Epithelial cell of proximal tubule (primary cell): Measurements from ENCODE around the gene ATP6V0A1. TPM values are rescaled to one million over a fixed set of nuclear protein-coding genes. Genes with fewer than 3 reads are reported as not detected.

Source experiments
- DNase-seq: peaks from one replicate; pipeline ENCODE4 v3.0.0-alpha.2; 2011; ENCODE audit warnings: low read depth
- H3K4me3 ChIP-seq: 2 replicates; pipeline ENCODE4 v1.5.1; 2011; ENCODE audit warnings: low read depth, mild to moderate bottlenecking, low read length
- total RNA-seq: library from RNA; depleted of rRNA; stranded (reverse); fragments of >200 nt; gene quantifications from 2 replicates; pipeline ENCODE4 v1.2.3, GENCODE V29; 2015
- TF ChIP-seq, protein P1 (sequence below): conservative IDR thresholded peaks from 2 replicates; pipeline ENCODE4 v1.5.1; 2012; ENCODE audit warnings: low read depth, mild to moderate bottlenecking, low read length

Gene ATP6V0A1
- total RNA-seq, 1 donor from 2014 or later = 32.3 TPM

DNA sequence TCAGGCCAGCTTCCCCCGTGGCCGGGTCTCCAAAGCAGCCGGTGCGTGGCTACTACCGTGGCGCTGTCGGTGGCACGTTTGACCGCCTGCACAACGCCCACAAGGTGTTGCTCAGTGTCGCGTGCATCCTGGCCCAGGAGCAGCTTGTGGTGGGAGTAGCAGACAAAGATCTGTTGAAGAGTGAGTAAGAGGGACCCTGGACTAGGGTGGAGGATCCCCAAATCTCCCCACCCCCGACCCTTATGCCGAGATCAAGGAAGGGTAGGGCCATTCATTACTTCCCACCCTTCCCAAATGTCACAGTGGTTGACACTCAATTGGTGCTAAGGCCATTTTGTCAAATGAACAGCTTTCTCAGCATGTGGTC is 104.4 kb downstream of the ATP6V0A1 start:
- DNase-seq = no peak
- TF ChIP-seq, protein P1, sequence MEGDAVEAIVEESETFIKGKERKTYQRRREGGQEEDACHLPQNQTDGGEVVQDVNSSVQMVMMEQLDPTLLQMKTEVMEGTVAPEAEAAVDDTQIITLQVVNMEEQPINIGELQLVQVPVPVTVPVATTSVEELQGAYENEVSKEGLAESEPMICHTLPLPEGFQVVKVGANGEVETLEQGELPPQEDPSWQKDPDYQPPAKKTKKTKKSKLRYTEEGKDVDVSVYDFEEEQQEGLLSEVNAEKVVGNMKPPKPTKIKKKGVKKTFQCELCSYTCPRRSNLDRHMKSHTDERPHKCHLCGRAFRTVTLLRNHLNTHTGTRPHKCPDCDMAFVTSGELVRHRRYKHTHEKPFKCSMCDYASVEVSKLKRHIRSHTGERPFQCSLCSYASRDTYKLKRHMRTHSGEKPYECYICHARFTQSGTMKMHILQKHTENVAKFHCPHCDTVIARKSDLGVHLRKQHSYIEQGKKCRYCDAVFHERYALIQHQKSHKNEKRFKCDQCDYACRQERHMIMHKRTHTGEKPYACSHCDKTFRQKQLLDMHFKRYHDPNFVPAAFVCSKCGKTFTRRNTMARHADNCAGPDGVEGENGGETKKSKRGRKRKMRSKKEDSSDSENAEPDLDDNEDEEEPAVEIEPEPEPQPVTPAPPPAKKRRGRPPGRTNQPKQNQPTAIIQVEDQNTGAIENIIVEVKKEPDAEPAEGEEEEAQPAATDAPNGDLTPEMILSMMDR = no peak
- peak overlapping the region; percentile 94 for H3K4me3 ChIP-seq

DNA sequence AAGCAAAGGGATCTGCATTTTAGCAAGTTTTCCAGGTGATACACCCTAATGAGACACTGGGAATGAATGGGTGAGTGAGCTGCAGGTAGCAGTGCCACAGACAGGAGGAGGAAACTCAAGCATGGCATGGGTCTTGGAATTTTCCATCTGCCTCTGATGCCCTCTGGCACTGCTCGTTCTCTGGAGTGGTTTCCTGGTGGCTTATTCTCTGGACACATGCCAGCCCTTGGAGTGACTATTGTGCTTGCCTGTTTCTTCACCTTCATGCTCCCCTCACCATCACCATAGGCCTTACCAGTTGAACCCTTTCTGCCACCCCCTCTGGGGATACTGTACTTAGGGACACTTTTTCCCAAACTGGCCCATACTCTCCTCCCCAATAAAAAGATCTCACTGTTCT is 104.9 kb downstream of the ATP6V0A1 start:
- H3K4me3 ChIP-seq = peak overlapping the region; percentile 94
- DNase-seq = no peak
- TF ChIP-seq, protein P1 = no peak

DNA sequence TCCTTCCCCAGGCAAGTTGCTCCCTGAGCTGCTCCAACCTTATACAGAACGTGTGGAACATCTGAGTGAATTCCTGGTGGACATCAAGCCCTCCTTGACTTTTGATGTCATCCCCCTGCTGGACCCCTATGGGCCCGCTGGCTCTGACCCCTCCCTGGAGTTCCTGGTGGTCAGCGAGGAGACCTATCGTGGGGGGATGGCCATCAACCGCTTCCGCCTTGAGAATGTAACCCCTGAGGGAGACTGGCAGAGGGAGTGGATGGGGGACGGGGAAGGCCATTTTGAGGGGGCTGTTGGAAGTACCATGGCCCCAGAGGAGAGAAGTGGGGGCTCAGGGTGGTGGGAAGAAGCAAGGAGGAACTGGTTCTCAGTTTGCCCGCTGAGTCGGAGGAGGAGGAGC is 105.3 kb downstream of the ATP6V0A1 start:
- TF ChIP-seq, protein P1 = no peak
- H3K4me3 ChIP-seq = peak overlapping the region; percentile 94
- no peak for DNase-seq

DNA sequence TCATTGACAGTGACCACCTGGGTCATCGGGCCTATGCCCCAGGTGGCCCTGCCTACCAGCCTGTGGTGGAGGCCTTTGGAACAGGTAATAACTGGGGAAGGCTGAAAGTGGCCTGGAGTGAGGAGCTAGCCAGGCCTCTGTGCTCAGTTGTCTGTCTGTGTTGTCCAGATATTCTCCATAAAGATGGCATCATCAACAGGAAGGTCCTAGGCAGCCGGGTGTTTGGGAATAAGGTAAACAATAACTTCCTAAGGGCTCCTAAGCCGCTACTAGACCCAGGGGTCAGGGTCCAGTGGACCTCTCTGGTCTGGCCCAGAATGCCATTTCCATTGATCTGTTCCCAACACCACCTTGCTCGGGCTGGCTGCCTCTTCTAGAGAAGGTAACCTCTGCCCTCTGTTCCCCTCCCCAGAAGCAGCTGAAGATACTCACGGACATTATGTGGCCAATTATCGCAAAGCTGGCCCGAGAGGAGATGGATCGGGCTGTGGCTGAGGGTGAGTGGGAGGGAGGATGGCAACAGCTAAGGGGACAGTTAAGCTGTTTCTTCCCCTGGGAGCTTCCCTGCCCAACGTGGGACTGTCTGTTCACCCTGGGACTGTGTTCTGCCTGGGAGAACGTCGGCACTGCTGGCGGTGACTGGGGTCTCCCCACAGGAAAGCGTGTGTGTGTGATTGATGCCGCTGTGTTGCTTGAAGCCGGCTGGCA is 106.3 kb downstream of the ATP6V0A1 start:
- no peak for DNase-seq
- TF ChIP-seq, protein P1 = no peak
- H3K4me3 ChIP-seq = no peak overlapping the region

DNA sequence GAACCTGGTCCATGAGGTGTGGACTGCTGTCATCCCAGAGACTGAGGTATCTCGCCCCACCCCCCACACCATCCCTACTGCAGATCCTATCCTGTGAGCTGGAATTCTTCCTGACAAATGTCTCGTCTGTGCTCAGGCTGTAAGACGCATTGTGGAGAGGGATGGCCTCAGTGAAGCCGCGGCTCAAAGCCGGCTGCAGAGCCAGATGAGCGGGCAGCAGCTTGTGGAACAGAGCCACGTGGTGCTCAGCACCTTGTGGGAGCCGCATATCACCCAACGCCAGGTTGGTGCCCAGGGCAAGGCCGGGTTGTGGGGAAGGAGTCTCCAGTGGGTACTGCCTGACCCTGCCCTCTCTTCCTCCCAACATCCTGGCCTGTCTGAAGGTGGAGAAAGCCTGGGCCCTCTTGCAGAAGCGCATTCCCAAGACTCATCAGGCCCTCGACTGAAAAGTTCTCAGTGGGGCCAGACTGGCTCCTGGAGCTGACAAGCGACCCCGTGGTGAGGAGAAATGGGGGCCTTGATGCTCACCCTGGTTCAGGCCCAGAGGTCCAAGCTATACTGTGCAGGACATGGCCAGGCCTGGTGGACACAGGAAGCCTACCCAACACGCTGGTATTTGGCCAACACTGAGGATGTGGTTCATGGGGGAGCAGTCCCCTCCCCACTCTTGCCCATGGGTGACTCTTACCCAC is 107.0 kb downstream of the ATP6V0A1 start:
- no peak for DNase-seq
- H3K4me3 ChIP-seq = no peak overlapping the region
- TF ChIP-seq, protein P1 = no peak

DNA sequence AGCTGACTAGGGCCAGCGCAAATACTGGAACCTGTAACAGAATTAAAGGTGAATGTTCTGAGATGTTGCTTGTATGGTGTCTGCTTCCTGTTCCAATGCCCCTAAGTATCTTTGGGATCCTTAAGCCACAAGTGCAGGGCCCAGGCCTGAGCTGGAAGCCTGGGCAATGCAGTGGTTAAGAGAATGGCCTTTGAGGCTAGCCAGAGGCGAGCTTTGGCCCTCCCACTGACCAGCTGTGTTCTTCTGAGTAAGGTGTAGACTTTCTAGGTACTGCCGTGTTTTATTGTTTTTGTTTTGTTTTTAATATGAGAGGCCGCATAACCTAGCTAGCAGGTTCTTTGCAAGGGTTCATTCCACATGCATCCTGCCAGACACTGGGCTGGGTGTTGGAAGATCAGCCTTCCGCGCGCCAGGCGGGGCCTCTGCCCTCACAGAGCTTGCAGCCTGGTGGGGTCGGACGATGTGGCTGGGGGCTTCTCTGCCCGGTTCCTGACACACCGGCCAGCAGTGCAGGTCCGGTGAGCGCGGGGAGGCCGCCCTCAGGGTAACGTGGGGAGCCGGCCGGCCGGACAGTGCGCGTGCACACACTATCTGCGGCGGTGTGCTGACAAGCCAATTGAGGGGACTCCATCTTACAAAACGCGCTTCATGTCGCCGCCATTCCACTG is 107.7 kb downstream of the ATP6V0A1 start:
- H3K4me3 ChIP-seq = peak overlapping the region; percentile 94
- TF ChIP-seq, protein P1 = no peak
- no peak for DNase-seq
